ENCODE measurements around the gene IL13RA2. TPM values are rescaled to one million over a fixed set of nuclear protein-coding genes. Genes with fewer than 3 reads are reported as not detected.

IL13RA2 gene
- total RNA-seq, 2 donors from 2014 or later, result 0.78 TPM; not detected in 1

GRCh38 chrX:114959729-114960128 is 57.7 kb downstream of the IL13RA2 start:
- TF ChIP-seq CTCF (IDR thresholded peaks at IDR 0.05) (peak in 4 of 7 experiments; percentile 26 to 40 (median 31)), POLR2A (IDR thresholded peaks at IDR 0.05) (no peak)
- DNase-seq (no peak), ATAC-seq (no peak)
- no peak overlapping the region for H3K4me3 ChIP-seq
- H3K27me3 ChIP-seq, result no peaks in the 10 kb centered on the region
- no peak overlapping the region for H3K27ac ChIP-seq
- intact Hi-C loops (cut with DNase I), result no loop called here
- H3K36me3 ChIP-seq (replicated peaks in 1 of 2; ENCODE audit: insufficient read depth in 1 of 2, low read depth in 2 of 2), result no peaks in the 10 kb centered on the region
- H3K9me3 ChIP-seq, result no peaks in the 10 kb centered on the region
- no peaks in the 10 kb centered on the region for H3K4me1 ChIP-seq

Small RNAs within 50 kb of the gene (small RNA-seq; reads per million reads assigned to genes)
- gene RNU6-648P, result not detected

Other genes with a start within 250 kb of the IL13RA2 start
- not detected for gene RBMXL3, start 171.8 kb upstream of the IL13RA2 start, total RNA-seq
- 1 to 10 TPM in 1 of 2 donors, under 1 TPM in 1; 0.33 to 1.3 TPM for gene LRCH2, start 216.5 kb upstream of the IL13RA2 start, total RNA-seq

All from body of pancreas (tissue), 4 donors.